ENCODE data around the gene SLC22A16. TPM values are rescaled to one million over a fixed set of nuclear protein-coding genes. Genes with fewer than 3 reads are reported as not detected.

SLC22A16 gene
- total RNA-seq, 1 donor from 2014 or later: not detected

DNA sequence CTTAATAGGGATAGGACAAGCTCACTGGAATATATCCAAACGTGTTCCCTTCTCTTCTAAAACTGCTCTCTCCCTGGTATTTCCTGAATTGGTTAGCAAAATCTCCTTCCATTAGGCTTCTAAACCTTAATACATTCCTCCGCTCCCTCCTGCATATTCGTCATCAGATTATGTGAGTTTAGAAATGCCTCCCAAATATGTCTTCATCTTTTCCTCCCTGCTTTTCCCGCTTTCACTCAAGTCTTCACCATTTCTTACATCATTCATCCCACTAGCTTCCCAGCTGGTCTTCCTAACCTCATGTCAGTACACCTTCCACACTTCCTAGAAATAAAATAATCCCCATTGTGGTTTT, 26.9 kb downstream of the SLC22A16 start:
- DNase-seq (ENCODE audit: low read depth): no peak

DNA sequence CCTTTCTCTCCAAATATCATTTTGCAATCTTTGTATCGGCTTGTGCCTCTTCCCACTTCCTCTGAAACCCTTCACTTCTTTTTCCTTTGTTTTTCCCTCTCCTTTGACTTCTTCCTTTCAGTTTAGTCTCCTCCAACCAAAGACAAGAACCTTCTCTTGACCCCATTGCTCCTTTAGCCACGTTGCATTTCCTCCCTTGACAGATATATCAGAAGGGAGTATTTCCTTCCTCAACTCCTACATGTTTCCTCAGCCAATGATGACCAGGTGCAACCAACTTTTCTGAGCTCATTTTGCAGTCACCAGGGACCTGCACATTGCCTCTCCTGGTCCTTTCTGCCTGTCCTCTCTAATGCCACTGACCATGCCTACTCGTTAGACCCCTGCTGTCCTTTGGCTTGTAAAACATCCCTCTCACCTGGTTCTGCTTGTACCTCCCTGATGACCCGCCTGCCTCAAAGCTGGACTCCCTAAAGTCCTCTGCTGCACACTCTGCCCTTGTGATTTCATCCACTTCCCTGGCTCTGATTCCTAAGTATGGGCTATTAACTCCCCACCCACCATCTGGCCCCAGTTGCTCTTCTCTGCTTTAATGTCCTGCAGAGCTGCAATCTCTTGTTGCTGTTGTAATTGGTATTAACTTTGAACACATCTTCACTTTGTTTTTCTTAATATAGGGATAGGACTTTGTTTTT, 27.4 kb downstream of the SLC22A16 start:
- DNase-seq (ENCODE audit: low read depth): no peak

DNA sequence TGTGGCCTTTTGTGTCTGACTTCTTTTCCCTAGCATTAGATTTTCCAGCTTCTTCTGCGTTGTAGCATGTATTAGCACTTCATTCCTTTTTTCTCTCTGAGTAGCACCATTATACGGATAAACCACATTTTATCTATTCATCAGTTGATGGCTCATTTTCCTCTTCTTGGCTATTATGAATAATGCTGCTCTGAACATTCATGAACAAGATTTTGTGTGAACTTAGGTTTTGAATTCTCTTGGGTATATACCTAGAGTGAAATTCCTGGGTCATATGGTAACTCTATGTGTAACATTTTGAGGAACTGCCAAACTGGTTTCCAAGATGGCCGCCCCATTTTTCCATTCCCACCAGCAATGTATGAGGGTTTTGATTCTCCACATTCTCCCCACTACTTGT, 28.7 kb downstream of the SLC22A16 start:
- no peak for DNase-seq (ENCODE audit: low read depth)

DNA sequence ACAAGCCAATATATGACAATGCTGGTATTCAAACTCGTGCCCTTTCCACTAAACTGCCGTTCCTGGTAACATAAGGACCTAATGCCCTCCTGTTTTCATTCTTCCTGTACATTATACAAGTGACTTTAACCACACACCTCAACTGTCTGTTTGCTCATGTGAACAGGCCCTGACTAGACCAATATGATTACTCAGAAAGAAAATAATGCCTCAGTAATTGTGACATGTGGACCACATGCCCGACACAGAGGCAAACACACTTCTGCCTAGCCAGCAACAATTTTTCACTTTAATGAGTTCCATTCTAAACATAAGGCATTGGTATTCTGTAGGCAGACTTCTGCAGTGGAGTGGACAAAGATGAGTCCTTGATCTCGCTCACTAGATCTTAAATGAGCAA, 30.0 kb downstream of the SLC22A16 start:
- DNase-seq (ENCODE audit: low read depth): no peak

DNA sequence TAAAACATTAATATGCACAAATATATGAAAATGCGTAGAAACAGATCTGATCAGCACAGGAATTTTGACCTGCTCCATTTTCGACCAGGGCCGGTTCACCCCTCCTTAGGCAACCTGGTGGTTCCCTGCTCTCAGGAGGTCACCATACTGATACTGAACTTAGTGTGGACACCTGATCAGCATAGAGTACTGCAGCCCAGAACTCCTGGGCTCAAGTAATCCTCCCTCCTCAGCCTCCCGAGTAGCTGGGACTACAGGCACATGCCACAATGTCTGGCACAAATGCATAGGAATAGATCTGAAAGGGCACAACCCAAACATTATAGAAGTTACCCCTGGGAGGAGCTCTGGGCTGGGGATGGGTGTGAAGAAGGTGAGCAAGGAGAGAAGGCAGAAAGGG, 36.4 kb downstream of the SLC22A16 start:
- DNase-seq (ENCODE audit: low read depth): no peak

DNA sequence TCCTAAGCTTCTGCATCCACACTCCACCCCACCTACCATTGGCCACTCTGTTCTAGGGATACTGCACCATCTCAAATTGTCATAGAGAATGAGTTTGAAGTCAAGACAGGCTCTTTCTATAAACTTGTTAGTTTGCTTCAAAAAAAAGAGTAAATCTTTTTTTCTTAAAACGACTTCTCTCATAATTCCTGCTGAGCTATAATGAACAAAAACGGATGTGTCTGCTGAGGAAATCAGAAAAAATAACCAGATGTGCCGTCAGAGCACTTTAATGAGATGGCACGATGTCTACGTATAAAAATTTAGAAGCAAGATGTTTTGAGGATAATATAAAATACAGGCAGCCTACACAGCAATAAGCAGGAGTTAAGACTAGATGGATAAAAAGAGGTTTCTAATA, 37.1 kb downstream of the SLC22A16 start:
- no peak for DNase-seq (ENCODE audit: low read depth)

DNA sequence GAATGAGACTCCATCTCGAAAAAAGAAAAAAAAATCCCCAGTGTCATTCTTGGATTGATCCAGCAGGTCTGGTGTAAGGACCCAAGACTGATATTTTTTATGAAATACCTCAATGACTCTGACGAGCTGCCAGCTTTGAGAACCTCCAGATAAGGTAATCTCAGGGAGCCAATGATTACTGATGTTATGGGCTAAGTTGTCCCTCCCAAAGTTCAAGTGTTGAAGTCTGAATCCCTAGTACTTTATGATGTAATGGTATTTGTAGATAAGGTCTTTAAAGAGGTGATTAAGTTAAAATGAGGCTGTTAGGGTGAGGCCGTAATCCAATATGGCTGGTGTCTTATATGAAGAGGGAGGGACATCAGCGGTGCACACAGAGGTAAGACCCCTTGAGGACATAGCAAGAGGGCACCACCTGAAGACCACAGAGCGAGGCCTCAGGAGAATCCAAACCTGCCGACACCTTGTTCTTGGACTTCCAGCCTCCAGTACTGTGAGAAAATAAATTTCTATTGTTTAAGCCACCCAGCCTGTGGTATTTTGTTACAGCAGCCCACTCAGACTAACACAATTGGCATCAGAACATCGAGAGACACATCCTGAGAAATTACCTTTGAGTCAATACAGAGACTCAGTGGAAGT, 41.3 kb downstream of the SLC22A16 start:
- no peak for DNase-seq (ENCODE audit: low read depth)

DNA sequence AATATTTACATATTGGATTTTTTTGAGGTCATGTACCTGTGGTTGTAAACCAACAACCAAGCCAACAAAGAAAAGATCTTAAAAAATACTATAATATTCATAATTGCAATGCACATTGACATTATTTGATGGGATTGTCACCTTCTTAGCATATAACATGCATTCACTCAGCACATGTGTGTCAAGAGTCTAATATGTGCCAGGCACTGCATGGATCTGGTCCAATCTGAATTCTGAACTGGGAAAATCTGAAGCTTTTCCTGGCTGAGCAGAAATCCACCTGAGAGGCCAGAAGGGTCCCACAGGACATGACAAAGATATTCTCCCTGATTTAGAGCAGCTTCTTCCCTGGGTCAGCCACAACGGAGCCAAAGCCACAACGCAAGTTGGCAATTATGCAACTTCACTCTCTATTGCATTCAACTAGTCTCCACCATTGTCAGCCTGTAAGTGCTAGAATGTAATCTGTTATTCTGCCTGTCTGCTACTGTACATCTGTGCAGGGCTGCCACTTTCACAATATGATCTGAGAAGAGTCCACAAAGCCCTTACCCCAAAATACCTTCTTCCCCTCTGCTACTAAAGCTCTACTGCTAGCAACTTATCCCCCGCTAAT, 44.0 kb downstream of the SLC22A16 start:
- no peak for DNase-seq (ENCODE audit: low read depth)

DNA sequence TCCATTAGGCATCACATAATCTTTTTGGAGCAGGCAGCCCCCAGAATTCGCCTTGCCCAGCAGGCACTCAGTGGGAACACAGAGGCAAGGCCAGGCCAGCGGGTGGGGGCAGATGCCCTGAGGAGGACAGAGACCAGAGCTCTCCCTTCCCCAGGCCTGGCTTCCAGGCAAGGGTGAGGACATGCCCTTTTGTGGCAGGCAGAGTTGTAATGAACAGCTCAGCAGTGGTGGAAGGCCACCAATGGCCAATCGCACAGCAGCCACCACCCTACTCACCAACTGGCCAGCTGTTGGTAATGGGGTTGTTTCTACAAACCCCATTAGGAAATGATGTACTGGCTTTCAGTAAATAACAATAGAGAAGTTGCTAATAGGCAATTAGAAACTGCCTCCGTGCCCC, 45.7 kb downstream of the SLC22A16 start:
- no peak for DNase-seq (ENCODE audit: low read depth)

DNA sequence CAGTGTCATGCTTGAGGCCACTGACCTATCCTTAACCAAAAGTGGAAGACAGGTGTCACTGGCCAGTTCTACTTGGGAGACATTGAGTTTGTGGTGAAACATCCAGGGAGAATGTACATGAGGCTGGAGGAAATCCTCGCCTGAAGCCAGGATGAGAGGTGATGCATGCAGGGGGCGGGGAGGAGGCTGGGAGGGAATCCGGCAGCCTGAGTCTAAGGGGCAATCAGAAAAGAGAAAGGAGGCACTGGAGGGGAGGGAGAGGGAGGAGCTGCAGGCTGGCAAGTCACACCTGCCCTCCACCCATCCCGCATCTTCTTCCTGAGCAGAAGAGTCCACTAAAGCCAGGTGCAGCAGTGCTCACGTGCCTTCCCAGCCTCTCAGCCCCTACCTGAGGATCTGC, 46.2 kb downstream of the SLC22A16 start:
- no peak for DNase-seq (ENCODE audit: low read depth)

DNA sequence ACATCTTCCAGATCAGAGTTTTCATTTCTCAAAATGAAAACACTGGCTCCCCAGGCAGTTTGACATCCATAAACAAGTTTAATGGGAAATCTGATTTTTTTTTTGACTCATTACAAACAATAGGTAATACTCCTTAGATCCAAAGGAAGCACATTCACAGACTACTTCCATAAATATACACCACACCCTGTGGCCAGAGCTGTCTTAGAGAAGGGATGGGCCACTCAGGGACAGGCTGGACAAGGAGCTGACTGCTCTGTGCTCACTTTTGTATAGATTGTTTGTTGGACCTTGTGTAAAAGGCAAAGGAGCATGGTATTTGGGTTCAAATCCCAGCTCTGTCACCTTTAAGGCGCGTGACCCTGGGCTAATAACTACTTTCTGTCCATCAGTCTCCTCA, 48.3 kb downstream of the SLC22A16 start:
- no peak for DNase-seq (ENCODE audit: low read depth)

DNA sequence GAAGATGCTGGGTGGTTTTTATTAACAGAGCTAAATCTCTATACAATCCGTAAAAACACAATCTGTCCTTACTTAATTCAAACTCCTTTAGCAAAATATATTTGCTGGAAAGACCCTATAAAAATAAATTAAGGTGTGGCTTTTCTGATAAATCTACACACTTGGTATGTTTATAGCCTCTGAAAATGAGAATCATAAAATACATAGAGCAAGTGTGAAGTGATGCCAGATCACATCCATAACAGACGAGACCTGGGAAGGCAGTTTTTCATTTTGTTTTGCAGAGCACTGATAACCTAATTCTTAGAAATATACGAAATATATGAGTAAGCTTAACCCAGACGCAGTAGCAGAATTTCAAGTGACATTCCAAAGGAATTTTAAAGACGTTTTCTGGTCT, 50.6 kb downstream of the SLC22A16 start:
- no peak for DNase-seq (ENCODE audit: low read depth)

DNA sequence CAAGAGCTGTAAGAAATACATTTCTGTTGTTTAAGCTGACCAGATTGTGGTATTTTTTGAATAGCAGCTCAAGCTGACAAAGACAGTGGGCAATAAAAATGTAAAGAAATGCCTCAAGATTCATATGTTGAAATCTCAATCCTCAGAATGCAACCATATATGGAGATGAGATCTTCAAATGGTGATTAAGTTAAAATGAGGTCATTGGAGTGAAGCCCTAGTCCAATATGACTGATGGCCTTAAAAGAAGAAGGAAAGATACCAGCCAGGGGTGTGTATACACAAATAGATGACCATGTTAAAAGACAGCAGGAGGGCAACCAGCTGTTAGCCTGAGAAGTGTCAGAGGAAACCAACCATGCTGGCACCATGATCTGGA, 54.0 kb downstream of the SLC22A16 start:
- DNase-seq (ENCODE audit: low read depth): peak; percentile 6

DNA sequence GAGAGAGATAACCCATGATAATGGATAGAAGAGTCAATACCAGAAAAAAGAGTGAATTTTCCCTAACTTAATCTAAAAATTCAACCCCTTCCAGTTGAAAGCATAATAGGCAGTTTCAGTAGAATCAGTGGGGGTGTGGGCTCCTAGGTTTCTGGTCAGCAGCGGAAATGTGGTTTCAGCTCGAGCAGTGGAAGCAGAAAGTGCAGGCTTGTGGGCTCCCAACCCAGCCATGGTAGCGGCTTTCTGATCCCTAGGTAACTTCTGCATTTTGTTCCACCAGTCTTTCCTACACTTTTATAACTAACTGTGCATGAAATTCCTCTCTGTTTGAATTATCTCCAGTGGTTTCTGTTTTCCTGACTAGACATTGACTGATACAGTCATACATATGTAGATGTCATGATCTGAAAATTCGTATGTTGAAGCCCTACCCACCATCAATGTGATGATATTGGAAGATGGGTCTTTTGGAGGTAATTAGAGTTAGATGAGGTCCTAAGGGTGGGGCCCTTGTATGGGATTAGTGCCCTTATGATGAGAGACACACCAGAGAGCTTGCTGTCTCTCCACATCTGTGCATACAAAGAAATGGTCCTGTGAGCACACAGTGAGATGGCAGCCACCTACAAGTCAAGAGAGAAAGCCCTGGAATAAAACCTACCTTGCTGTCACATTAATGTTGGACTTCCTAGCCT, 54.5 kb downstream of the SLC22A16 start:
- no peak for DNase-seq (ENCODE audit: low read depth)

DNA sequence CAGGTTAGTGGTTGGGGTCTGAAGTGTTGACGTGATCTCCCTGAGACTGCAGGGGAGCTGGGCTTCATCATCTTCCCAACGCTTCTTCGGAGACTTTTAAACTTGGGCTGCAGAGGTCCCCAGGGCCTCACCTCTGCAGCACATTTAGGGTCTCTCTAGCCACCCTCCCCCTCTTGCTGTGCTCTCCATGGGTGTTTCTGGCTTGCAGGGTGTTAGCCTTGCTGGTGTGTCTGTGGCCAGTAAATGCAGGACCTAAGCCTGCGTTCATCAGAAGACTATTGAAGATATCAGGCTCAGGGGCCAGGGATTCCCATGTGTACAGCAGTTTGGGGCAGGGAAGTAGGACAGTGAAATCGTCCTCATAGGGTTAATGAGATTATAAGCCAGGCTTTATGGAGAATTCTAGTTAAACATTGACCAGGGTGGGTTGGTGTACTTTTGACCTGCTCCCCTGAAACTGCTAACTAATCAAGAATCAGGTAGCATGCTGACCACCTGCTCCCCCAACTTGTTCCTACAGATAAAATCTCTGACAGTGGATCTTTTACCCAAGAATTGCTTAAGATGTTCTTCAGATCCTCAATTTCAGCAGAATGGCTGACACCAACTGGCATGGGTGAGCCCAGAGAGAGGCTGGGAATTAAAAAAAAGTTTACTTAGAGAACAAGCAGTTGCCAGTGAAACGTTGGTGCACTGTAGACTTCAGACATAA, 57.2 kb downstream of the SLC22A16 start:
- no peak for DNase-seq (ENCODE audit: low read depth)

DNA sequence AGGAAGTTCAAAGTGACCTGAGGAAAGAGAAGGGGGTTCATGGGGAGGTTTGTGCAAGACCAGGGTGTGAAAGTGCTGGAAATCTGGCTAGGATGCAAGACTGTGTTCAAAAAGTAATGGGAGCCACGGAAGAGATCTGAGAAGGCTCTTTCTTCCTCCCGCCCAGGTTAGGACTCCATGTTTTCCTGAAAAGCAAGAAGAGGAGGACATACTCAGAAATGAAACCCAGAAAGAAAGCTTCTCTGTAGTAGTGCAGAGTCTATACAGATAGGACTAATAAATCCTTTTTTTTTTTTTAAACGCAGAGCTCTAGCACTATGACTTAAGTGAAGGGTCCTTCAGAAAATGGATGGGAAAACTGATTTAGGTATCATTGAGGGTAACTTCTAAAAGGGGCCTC, 57.8 kb downstream of the SLC22A16 start:
- no peak for DNase-seq (ENCODE audit: low read depth)

DNA sequence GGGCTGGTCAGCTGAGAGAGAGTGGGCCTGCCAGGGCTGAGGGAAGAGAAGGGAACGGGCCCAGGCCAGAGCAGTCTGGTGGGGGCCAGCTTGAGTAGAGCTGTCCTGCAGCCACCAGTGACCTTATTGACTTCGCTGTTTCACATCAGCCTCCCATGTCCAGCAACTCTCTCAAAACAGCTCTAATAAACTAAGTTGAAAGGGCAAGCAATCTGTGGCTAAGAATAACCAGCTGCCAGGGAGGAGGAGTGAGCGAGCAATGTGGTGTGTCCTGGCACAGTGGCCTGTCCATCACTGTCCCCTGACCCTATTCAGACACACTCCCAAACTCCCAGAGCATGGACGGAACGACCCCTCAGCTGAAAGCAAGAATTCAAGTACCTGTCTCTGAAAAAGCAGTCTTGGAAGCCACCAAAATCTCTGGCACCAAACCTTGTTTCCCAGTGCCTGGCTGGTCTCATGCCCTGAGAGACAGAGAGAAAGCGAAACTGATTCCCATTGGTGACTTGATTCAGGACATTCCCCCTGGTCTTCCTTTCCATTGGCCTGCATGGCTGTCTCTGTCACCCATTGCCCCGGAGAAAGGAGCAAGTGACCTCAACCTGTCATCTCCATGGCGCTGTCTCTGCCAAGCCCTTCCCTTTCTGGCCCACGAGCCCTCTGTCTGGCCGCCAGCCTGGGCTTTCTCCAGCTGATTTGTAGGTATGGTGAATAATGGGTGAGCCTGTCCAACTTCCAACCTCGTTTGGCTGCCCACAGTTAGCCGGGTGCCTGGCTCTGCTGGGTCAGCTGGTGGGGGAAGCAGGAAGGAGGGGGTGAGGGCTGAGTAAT, 61.1 kb downstream of the SLC22A16 start, which contains the start of gene DDO:
TSS of gene DDO (minus strand) at position 490 of the 831 bp plus-strand sequence. CDS start 2,113 bp downstream, outside the sequence.
- peak; percentile 92 for DNase-seq (ENCODE audit: low read depth)

DNA sequence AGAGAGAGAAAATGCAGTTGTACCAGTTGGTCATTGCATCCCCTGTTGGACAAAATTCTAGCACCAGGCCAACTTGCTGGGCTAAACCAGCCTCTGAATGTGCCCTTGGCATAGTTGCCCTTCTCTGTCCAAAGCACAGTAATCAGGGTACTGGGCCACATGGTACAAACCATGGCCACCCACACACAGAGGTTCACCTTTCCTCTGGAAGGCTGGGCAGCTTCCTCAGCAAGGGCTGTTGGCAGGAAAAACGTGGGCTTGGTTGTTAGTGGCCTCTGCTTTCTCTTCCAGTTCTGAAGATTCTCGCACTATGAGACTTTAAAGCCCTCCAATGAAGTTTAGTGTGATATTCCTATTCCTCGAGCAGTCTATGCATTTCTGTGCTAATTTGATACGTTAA, 61.7 kb downstream of the SLC22A16 start:
- DNase-seq (ENCODE audit: low read depth): peak; percentile 26

DNA sequence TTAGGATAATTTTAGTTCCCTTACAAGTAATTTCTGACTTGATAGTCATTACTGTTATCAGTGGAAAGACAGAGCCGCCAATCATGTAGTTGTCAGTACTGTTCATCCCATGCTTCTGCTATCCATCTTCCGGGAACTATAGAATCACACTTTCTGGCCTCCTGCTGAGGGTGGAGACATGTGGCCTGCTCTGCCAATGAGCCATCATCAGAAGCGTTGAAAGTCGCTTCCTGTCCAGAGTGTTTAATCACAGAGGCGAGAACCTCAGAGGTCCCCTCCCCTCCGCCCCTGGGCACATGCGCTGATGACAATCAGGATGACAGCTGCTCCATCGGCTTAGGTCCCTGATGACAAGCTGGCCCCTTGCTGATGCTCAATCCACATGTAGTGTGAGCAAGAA, 64.1 kb downstream of the SLC22A16 start:
- DNase-seq (ENCODE audit: low read depth): no peak

DNA sequence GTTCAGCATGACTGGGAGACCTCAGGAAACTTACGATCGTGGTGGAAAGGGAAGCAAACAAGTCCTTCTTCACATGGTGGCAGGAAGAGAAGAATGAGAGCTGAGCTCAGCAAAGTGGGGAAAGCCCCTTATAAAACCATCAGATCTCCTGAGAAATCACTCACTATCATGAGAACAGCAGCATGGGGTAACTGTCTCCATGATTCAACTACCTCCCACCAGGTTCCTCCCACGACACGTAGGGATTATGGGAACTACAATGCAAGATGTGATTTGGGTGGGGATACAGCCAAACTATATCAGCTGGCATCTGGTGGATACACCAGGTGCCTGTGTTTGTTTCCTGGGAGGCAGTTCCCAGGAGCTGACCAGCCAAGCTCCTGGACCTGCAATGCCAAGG, 65.9 kb downstream of the SLC22A16 start:
- no peak for DNase-seq (ENCODE audit: low read depth)

DNA sequence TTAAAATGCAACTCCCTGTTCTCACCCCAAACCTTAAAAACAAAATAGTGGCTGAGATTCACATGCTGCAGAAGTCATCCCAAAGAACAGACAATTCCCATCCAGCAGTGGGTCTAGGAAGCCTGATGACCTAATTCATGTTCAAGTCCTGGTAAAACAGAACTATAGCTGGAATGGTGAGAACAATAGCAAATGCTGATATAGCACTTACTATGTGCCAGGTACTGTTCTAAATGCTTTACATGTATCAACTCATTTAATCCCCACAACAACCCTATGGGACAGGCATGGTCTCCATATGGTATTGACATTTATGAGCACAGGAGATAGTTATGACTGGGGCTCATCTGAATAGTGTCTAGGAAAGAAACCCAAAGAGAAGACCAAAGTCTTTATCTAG, 66.6 kb downstream of the SLC22A16 start:
- DNase-seq (ENCODE audit: low read depth): no peak
